Caco-2 (cell line): ENCODE measurements around the gene TNFAIP8L2. TPM values are rescaled to one million over a fixed set of nuclear protein-coding genes. Genes with fewer than 3 reads are reported as not detected.

Experiments
- BruUV-seq: library from RNA; stranded (reverse); fragments of 400-500 nt; replicated peaks from 2 replicates; lab custom pipeline; 2021; lab: Mats Ljungman, UMichigan
- CTCF ChIA-PET: fragments of 300-600 bp; sonication (Branson Sonifier 250); formaldehyde crosslinking; loops from one replicate; lab custom pipeline; 2022; ENCODE audit warnings: antibody characterized with exemption; lab: Charles Lee
- POLR2A ChIA-PET: fragments of 300-600 bp; sonication (Branson Sonifier 250); formaldehyde crosslinking; loops from one replicate; lab custom pipeline; 2022; ENCODE audit warnings: antibody characterized with exemption; lab: Charles Lee
- DNase-seq, 2 experiments: peaks; one replicate each; pipeline versions ENCODE4 v3.0.0 to v3.0.0-alpha.2; 2020 to 2022
- H3K27me3 ChIP-seq: replicated peaks from 2 replicates; pipeline ENCODE4 v1.6.0; 2011; ENCODE audit warnings: low read length; ENCODE audit not compliant: control insufficient read depth, insufficient read depth
- H3K36me3 ChIP-seq: 2 replicates; pipeline ENCODE4 v1.5.1; 2011; ENCODE audit warnings: low read length; ENCODE audit not compliant: control insufficient read depth, insufficient read depth
- H3K4me1 ChIP-seq: fragments of 250-450 bp; sonication (Bioruptor Pico); 2 replicates; pipeline ENCODE4 v1.5.1; 2020; ENCODE audit warnings: mild to moderate bottlenecking
- H3K4me3 ChIP-seq: 2 replicates; pipeline ENCODE4 v1.5.1; 2011; ENCODE audit warnings: low read depth, mild to moderate bottlenecking, control low read depth, low read length
- H3K9me3 ChIP-seq: fragments of 250-450 bp; sonication (Bioruptor Pico); 2 replicates; pipeline ENCODE4 v1.5.1; 2020; ENCODE audit warnings: mild to moderate bottlenecking, moderate library complexity
- H3K27ac Mint-ChIP-seq: one replicate; pipeline ENCODE4 v1.8.0; 2022; ENCODE audit warnings: mixed read lengths; ENCODE audit not compliant: unreplicated experiment
- H3K27me3 Mint-ChIP-seq: one replicate; pipeline ENCODE4 v1.8.0; 2022; ENCODE audit warnings: mixed read lengths; ENCODE audit not compliant: insufficient read depth, unreplicated experiment
- H3K36me3 Mint-ChIP-seq: one replicate; pipeline ENCODE4 v1.8.0; 2022; ENCODE audit warnings: mild to moderate bottlenecking, mixed read lengths; ENCODE audit not compliant: insufficient read depth, unreplicated experiment
- H3K4me1 Mint-ChIP-seq: one replicate; pipeline ENCODE4 v1.8.0; 2022; ENCODE audit warnings: low read depth, mixed read lengths; ENCODE audit not compliant: unreplicated experiment
- H3K4me3 Mint-ChIP-seq: one replicate; pipeline ENCODE4 v1.8.0; 2022; ENCODE audit warnings: mild to moderate bottlenecking, moderate library complexity, mixed read lengths; ENCODE audit not compliant: unreplicated experiment
- H3K9me3 Mint-ChIP-seq: one replicate; pipeline ENCODE4 v1.8.0; 2022; ENCODE audit warnings: mixed read lengths; ENCODE audit not compliant: unreplicated experiment
- CTCF ChIP-seq, 2 experiments: fragments of 200-600 bp in 1 of 2; IDR thresholded peaks; 1 replicate in 1 of 2; 2 replicates in 1 of 2; pipeline versions ENCODE4 v1.5.1 to v1.8.0; 2011 to 2022; ENCODE audit warnings: antibody characterized with exemption in 1 of 2, control low read depth in 1 of 2, inconsistent platforms in 1 of 2, low read depth in 1 of 2, low read length in 1 of 2, mild to moderate bottlenecking in 1 of 2, moderate library complexity in 1 of 2; ENCODE audit not compliant: insufficient read depth in 1 of 2, severe bottlenecking in 1 of 2, unreplicated experiment in 1 of 2
- intact Hi-C: fragments of 100-400 bp; cut with micrococcal nuclease; formaldehyde crosslinking; loops from one replicate; pipeline ENCODE4 v1.10.0; 2022; ENCODE audit not compliant: unreplicated experiment
- total RNA-seq: library from RNA; stranded (reverse); gene quantifications from 2 replicates; pipeline ENCODE4 v1.2.3, GENCODE V29; 2022

TNFAIP8L2 gene
- total RNA-seq, 1 experiment from 2014 or later, result not detected

- no peaks in the 10 kb centered on the region for H3K9me3 Mint-ChIP-seq
- H3K36me3 Mint-ChIP-seq, result peaks cover 4% of the 10 kb centered on the region
- H3K4me1 Mint-ChIP-seq, result peaks cover 12% of the 10 kb centered on the region
- H3K4me1 ChIP-seq, result peaks cover 16% of the 10 kb centered on the region
- peak in 1 of 2 experiments; percentile 20 for DNase-seq
- no peak for TF ChIP-seq CTCF (IDR thresholded peaks at IDR 0.05; ENCODE audit: insufficient read depth in 1 of 2, low read depth in 1 of 2, low read length in 1 of 2, severe bottlenecking in 1 of 2, unreplicated experiment in 1 of 2)
- no peaks in the 10 kb centered on the region for H3K27me3 ChIP-seq
- ChIA-PET POLR2A (no interaction called here), CTCF (interaction anchor here (1.5 kb wide), 1 partner anchor 16 kb away, joined by 4 read pairs; no protein-coding TSS in a partner anchor)
- H3K27me3 Mint-ChIP-seq, result no peaks in the 10 kb centered on the region
- intact Hi-C loops, result loop anchor here (2.0 kb wide), 2 partner anchors 16 to 76 kb away; partner anchors contain the start of gene GABPB2
- peak overlapping the region; percentile 4 for H3K27ac Mint-ChIP-seq
- H3K4me3 Mint-ChIP-seq, result peak overlapping the region; percentile 86
- H3K36me3 ChIP-seq, result no peaks in the 10 kb centered on the region
- peak overlapping the region; percentile 80 for H3K4me3 ChIP-seq
- H3K9me3 ChIP-seq, result no peaks in the 10 kb centered on the region
- no TSS peak for BruUV-seq
Measured at GRCh38 chr1:151147132-151147503, 9.3 kb upstream of the TNFAIP8L2 start.

- CTCF ChIA-PET, result interaction anchor here (1.5 kb wide), 1 partner anchor 17 kb away, joined by 4 read pairs; no protein-coding TSS in a partner anchor
Measured at GRCh38 chr1:151147665-151148064, 8.8 kb upstream of the TNFAIP8L2 start.

GRCh38 chr1:151157067-151157531, 650 bp downstream of the TNFAIP8L2 start:
- Histone ChIP-seq H3K9me3 (no peaks in the 10 kb centered on the region), H3K4me3 (no peak overlapping the region), H3K27me3 (no peaks in the 10 kb centered on the region), H3K4me1 (0 out of 2 replicates have a peak, but pooled peaks cover 5% of the 10 kb centered on the region), H3K36me3 (no peaks in the 10 kb centered on the region)
- no peak for DNase-seq
- Mint-ChIP-seq H3K9me3 (no peaks in the 10 kb centered on the region), H3K4me1 (no peaks in the 10 kb centered on the region), H3K4me3 (no peak overlapping the region), H3K36me3 (no peaks in the 10 kb centered on the region), H3K27ac (no peak overlapping the region), H3K27me3 (no peaks in the 10 kb centered on the region)
- intact Hi-C loops, result loop anchor here (5.0 kb wide), 1 partner anchor 135 kb away; no protein-coding TSS in a partner anchor
- CTCF ChIA-PET, result interaction anchor here (0.5 to 6.9 kb wide), 7 partner anchors 28 to 86 kb away, joined by 3 to 69 read pairs (median 3); no protein-coding TSS in a partner anchor
- POLR2A ChIA-PET, result interaction anchor here (0.5 kb wide), 1 partner anchor 93 kb away, joined by 4 read pairs; no protein-coding TSS in a partner anchor
- TF ChIP-seq CTCF (IDR thresholded peaks at IDR 0.05; ENCODE audit: insufficient read depth in 1 of 2, low read depth in 1 of 2, low read length in 1 of 2, severe bottlenecking in 1 of 2, unreplicated experiment in 1 of 2), result no peak
- no TSS peak for BruUV-seq

More at GRCh38 chr1:151147665-151148064, 8.8 kb upstream of the TNFAIP8L2 start:
- H3K9me3 ChIP-seq, result no peaks in the 10 kb centered on the region
- POLR2A ChIA-PET, result no interaction called here
- TF ChIP-seq CTCF (IDR thresholded peaks at IDR 0.05; ENCODE audit: insufficient read depth in 1 of 2, low read depth in 1 of 2, low read length in 1 of 2, severe bottlenecking in 1 of 2, unreplicated experiment in 1 of 2), result no peak
- no peaks in the 10 kb centered on the region for H3K9me3 Mint-ChIP-seq
- H3K27ac Mint-ChIP-seq, result peak overlapping the region; percentile 10
- peaks cover 12% of the 10 kb centered on the region for H3K4me1 Mint-ChIP-seq
- peak overlapping the region; percentile 86 for H3K4me3 Mint-ChIP-seq
- intact Hi-C loops, result loop anchor here (2.0 kb wide), 2 partner anchors 17 to 77 kb away; partner anchors contain the start of gene GABPB2
- no peaks in the 10 kb centered on the region for H3K27me3 Mint-ChIP-seq
- H3K27me3 ChIP-seq, result no peaks in the 10 kb centered on the region
- no TSS peak for BruUV-seq
- peaks cover 16% of the 10 kb centered on the region for H3K4me1 ChIP-seq
- no peaks in the 10 kb centered on the region for H3K36me3 ChIP-seq
- H3K36me3 Mint-ChIP-seq, result peaks cover 4% of the 10 kb centered on the region
- DNase-seq, result peak in 1 of 2 experiments; percentile 35
- H3K4me3 ChIP-seq, result peak overlapping the region; percentile 80
